ENCODE measurements around the gene BOD1. TPM values are rescaled to one million over a fixed set of nuclear protein-coding genes. Genes with fewer than 3 reads are reported as not detected.

BOD1 gene
- total RNA-seq, 1 donor from 2014 or later, result 144 TPM

DNA sequence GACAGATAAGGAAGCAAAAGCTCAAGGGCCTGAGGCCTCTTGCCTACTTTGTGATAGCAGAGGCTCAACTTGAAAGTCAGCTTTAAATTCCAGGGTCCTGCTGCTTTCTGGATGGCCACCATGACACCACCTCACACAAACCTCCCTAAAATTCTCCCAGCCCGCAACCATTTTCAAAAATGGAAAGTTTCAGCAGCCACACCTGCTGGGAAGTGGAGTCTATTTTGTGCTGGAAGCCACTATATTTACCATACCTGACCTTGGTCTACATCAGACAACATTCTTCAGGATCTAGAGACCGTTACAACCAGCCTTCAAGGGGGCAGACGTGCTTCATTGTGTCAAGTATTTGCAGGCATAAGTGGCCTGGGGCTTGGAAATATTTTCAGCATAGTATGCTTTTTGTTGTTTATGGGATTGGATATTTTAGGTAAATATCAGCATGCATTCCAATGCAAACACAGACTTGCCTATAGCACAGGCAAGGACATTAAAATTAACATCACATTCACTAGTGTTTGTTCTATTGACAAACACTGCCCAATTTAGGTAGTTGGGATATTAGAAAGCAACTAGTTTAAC is 50.9 kb downstream of the BOD1 start:
- H3K4me2 ChIP-seq, result no peak overlapping the region
- H3K27ac ChIP-seq, result no peak overlapping the region
- H3K36me3 ChIP-seq, result no peaks in the 10 kb centered on the region
- no peaks in the 10 kb centered on the region for H3K36me3 Mint-ChIP-seq
- H3K4me1 ChIP-seq, result no peaks in the 10 kb centered on the region
- no peak overlapping the region for H3K4me3 ChIP-seq
- peaks cover 2% of the 10 kb centered on the region for H3K27me3 Mint-ChIP-seq (ENCODE audit: insufficient read depth, low read depth)
- peaks cover 6% of the 10 kb centered on the region for H3K9me3 ChIP-seq (ENCODE audit: low read depth)
- H3K9ac ChIP-seq, result no peak overlapping the region
- no peak for TF ChIP-seq EZH2phosphoT487 (IDR thresholded peaks at IDR 0.05)
- TF ChIP-seq, protein P1, sequence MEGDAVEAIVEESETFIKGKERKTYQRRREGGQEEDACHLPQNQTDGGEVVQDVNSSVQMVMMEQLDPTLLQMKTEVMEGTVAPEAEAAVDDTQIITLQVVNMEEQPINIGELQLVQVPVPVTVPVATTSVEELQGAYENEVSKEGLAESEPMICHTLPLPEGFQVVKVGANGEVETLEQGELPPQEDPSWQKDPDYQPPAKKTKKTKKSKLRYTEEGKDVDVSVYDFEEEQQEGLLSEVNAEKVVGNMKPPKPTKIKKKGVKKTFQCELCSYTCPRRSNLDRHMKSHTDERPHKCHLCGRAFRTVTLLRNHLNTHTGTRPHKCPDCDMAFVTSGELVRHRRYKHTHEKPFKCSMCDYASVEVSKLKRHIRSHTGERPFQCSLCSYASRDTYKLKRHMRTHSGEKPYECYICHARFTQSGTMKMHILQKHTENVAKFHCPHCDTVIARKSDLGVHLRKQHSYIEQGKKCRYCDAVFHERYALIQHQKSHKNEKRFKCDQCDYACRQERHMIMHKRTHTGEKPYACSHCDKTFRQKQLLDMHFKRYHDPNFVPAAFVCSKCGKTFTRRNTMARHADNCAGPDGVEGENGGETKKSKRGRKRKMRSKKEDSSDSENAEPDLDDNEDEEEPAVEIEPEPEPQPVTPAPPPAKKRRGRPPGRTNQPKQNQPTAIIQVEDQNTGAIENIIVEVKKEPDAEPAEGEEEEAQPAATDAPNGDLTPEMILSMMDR (IDR thresholded peaks at IDR 0.05), result no peak
- TF ChIP-seq EZH2 (IDR thresholded peaks at IDR 0.05), result no peak
- DNase-seq (ENCODE audit: low spot score), result no peak
- H3K27me3 ChIP-seq, result no peaks in the 10 kb centered on the region
- H2AFZ ChIP-seq (replicated peaks), result no peak overlapping the region
- H4K20me1 ChIP-seq (ENCODE audit: low read depth), result no peaks in the 10 kb centered on the region
- H3K4me3 Mint-ChIP-seq, result no peak overlapping the region
- no peaks in the 10 kb centered on the region for H3F3A ChIP-seq (ENCODE audit: low read depth)
- no peaks in the 10 kb centered on the region for H3K79me2 ChIP-seq (ENCODE audit: low read depth)
- peaks cover 10% of the 10 kb centered on the region for H3K9me3 Mint-ChIP-seq
- no peaks in the 10 kb centered on the region for H3K4me1 Mint-ChIP-seq
- no peak overlapping the region for H3K27ac Mint-ChIP-seq

DNA sequence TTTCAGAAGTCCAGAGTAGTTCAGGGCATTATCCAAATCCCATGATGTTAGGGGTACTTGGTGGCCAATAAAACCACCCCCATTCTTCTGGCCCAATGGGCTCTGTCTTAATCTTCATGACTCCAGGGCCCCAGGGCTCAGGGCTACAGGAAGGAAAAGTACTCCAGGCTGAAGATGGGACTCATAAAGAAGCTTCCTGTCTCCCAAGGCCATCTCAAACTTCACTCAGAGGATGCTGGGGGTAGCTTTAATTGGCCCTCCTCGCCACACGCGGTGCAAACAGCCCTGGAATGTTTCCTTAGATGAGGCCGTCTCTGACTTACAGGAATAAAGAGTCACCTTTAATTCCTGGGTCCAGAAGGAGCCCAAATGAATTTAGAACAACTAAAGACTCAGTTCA is 52.3 kb downstream of the BOD1 start:
- Mint-ChIP-seq H3K27me3 (ENCODE audit: insufficient read depth, low read depth) (peaks cover 2% of the 10 kb centered on the region), H3K27ac (no peak overlapping the region), H3K9me3 (peaks cover 19% of the 10 kb centered on the region), H3K4me1 (no peaks in the 10 kb centered on the region), H3K4me3 (no peak overlapping the region), H3K36me3 (no peaks in the 10 kb centered on the region)
- no peak overlapping the region for H3K4me2 ChIP-seq
- H3K4me1 ChIP-seq, result no peaks in the 10 kb centered on the region
- TF ChIP-seq, protein P1 (IDR thresholded peaks at IDR 0.05), result no peak
- TF ChIP-seq EZH2phosphoT487 (IDR thresholded peaks at IDR 0.05), result no peak
- TF ChIP-seq EZH2 (IDR thresholded peaks at IDR 0.05), result no peak
- H3K9me3 ChIP-seq (ENCODE audit: low read depth), result peaks cover 10% of the 10 kb centered on the region
- H3F3A ChIP-seq (ENCODE audit: low read depth), result no peaks in the 10 kb centered on the region
- no peak overlapping the region for H3K9ac ChIP-seq
- H2AFZ ChIP-seq (replicated peaks), result no peak overlapping the region
- H3K4me3 ChIP-seq, result no peak overlapping the region
- H3K79me2 ChIP-seq (ENCODE audit: low read depth), result no peaks in the 10 kb centered on the region
- no peaks in the 10 kb centered on the region for H3K27me3 ChIP-seq
- no peaks in the 10 kb centered on the region for H3K36me3 ChIP-seq
- H4K20me1 ChIP-seq (ENCODE audit: low read depth), result no peaks in the 10 kb centered on the region
- DNase-seq (ENCODE audit: low spot score), result no peak
- no peak overlapping the region for H3K27ac ChIP-seq

DNA sequence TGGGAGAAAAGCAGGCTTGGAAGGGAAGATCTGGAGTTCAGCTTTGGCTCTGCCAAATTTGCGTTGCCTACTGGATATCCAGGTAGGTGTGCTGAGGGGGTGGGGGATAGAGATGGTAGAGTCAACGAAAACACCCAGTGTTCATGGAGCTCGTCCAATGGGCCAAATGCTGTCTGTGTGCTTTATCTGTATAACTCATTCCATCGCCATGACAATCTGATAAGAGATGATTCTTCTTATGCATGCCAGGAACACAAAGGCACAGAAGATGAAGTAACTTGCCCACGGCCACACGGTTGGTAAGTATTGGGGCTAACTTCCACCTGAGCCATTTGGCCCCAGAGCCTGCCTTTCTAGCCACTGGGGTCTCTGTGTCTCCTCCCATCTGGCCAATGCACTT is 53.2 kb downstream of the BOD1 start:
- H3K27me3 Mint-ChIP-seq (ENCODE audit: insufficient read depth, low read depth), result peaks cover 2% of the 10 kb centered on the region
- Histone ChIP-seq H3K4me3 (no peak overlapping the region), H3K27me3 (no peaks in the 10 kb centered on the region), H3K79me2 (ENCODE audit: low read depth) (no peaks in the 10 kb centered on the region), H4K20me1 (ENCODE audit: low read depth) (no peaks in the 10 kb centered on the region), H3K36me3 (no peaks in the 10 kb centered on the region), H2AFZ (replicated peaks) (no peak overlapping the region), H3F3A (ENCODE audit: low read depth) (no peaks in the 10 kb centered on the region), H3K9me3 (ENCODE audit: low read depth) (peaks cover 5% of the 10 kb centered on the region), H3K9ac (no peak overlapping the region), H3K4me2 (no peak overlapping the region), H3K4me1 (no peaks in the 10 kb centered on the region), H3K27ac (no peak overlapping the region)
- H3K4me3 Mint-ChIP-seq, result no peak overlapping the region
- no peak overlapping the region for H3K27ac Mint-ChIP-seq
- no peaks in the 10 kb centered on the region for H3K4me1 Mint-ChIP-seq
- TF ChIP-seq EZH2phosphoT487 (IDR thresholded peaks at IDR 0.05) (no peak), EZH2 (IDR thresholded peaks at IDR 0.05) (no peak)
- TF ChIP-seq, protein P1 (IDR thresholded peaks at IDR 0.05), result no peak
- DNase-seq (ENCODE audit: low spot score), result no peak
- peaks cover 17% of the 10 kb centered on the region for H3K9me3 Mint-ChIP-seq
- no peaks in the 10 kb centered on the region for H3K36me3 Mint-ChIP-seq

Data from neural progenitor cell (in vitro differentiated cells).